ENCODE results near the gene GDF7. TPM values are rescaled to one million over a fixed set of nuclear protein-coding genes. Genes with fewer than 3 reads are reported as not detected.

Gene GDF7
- total RNA-seq (2022; extraction: Qiagen RNA extraction): 0.07 to 0.13 TPM (median 0.09 TPM) in 5 replicates

GRCh38 chr2:20666304-20667150 lies at the start of gene GDF7:
Gene GDF7, plus strand, starts transcription at chr2:20667144. Its CDS starts 96 bp downstream, at chr2:20667240.

DNA sequence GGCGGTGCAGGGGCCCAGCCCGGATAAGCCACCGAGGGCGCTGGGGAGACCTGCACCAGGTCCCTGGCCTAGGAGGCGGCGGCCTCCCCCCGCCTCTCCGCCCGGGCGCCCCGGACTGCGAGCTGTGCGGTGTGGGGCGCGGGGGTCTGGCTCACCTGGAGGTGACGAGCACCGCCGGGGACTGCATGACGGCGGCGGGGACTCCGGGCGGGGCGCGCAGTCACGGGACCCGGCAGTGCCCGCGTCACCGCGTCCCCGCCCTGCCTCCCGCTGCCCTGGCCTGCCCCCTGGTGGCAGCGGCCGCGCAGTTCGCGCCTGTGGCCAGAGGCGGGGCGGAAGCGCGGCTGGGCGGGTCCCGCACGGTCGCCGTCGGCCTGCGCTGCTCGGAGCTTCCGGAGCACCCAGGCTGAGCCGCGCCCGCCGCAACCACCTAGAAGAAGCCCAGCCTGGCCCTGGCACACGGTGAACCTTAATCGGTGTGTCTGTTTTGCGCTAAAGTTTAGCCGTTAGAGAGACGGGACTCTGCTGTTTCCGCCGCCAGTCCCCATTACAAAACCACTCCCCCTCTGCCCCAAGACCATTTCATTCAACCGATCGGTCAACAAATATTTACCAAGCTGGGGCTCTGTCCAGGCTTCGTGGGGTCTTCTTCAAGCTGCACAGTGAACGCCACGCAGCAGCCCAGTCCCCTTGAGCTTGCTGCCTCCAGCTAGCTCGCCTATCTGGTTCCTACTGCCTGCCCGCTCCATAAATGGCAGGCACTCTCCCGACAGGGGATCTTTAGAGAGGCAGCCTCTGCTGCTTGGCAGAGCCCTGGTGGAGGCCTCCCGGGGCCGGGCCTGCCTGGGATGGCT lies 15.8 kb upstream of the GDF7 start, which contains the start of gene HS1BP3:
HS1BP3 (minus strand) TSS at position 222 of the 854 bp plus-strand sequence; CDS start at position 187, 35 bp downstream.

Other genes with a start within 250 kb of the GDF7 start
- 346 to 470 TPM (median 402 TPM) in 5 replicates for gene RHOB, start 220.1 kb upstream of the GDF7 start, total RNA-seq (2022; extraction: Qiagen RNA extraction)
- 44.4 to 48.9 TPM (median 46.9 TPM) in 5 replicates for gene HS1BP3, start 16.0 kb upstream of the GDF7 start, total RNA-seq (2022; extraction: Qiagen RNA extraction)
- 15.7 to 26.2 TPM (median 19.8 TPM) in 5 replicates for gene LDAH, start 156.0 kb downstream of the GDF7 start, total RNA-seq (2022; extraction: Qiagen RNA extraction)